Suprapubic skin (tissue), 4 donors: Measurements from ENCODE around the gene APOBR.

Experiments
- POLR2A ChIP-seq, 2 donors: fragments of 450-650 bp; IDR thresholded peaks; one replicate each; pipeline ENCODE4 v1.6.1; 2017; ENCODE audit warnings: antibody characterized with exemption in 2 of 2, mild to moderate bottlenecking in 2 of 2, moderate library complexity in 2 of 2
- POLR2AphosphoS5 ChIP-seq, 3 donors: sonication (generic); formaldehyde crosslinking; IDR thresholded peaks; one replicate each; pipeline ENCODE4 v1.6.1; 2017; ENCODE audit warnings: antibody characterized with exemption in 3 of 3
- TF ChIP-seq, protein P1 (sequence below), 2 donors: fragments of 200-600 bp in 1 of 2; fragments of 450-650 bp in 1 of 2; sonication (generic) in 1 of 2; IDR thresholded peaks; one replicate each; pipeline ENCODE4 v1.5.1; 2016 to 2019; ENCODE audit warnings: antibody characterized with exemption in 2 of 2, mild to moderate bottlenecking in 1 of 2, moderate library complexity in 1 of 2

DNA sequence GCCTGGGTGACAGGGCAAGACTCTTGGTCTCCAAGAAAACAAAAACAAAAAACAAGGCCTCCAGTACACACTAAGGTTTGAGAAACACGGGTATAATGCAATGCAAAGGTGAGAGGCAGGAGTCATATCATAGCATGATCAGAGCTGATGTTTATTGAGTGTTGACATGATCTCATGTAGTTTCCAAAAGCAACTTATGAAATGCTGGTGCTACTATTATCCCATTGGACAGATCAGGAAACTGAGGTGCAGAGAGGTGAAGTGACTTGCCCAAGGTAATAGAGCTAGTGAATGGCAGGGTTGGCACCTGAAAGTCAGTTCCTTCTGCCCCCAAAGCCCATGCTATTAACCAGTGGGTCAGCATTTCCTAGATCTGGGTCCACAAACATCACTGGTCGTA, 19.2 kb upstream of the APOBR start:
- TF ChIP-seq, protein P1, sequence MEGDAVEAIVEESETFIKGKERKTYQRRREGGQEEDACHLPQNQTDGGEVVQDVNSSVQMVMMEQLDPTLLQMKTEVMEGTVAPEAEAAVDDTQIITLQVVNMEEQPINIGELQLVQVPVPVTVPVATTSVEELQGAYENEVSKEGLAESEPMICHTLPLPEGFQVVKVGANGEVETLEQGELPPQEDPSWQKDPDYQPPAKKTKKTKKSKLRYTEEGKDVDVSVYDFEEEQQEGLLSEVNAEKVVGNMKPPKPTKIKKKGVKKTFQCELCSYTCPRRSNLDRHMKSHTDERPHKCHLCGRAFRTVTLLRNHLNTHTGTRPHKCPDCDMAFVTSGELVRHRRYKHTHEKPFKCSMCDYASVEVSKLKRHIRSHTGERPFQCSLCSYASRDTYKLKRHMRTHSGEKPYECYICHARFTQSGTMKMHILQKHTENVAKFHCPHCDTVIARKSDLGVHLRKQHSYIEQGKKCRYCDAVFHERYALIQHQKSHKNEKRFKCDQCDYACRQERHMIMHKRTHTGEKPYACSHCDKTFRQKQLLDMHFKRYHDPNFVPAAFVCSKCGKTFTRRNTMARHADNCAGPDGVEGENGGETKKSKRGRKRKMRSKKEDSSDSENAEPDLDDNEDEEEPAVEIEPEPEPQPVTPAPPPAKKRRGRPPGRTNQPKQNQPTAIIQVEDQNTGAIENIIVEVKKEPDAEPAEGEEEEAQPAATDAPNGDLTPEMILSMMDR (IDR thresholded peaks at IDR 0.05): no peak
- TF ChIP-seq POLR2A (IDR thresholded peaks at IDR 0.05): no peak
- TF ChIP-seq POLR2AphosphoS5 (IDR thresholded peaks at IDR 0.05): no peak
